K562 (cell line): Measurements from ENCODE around the gene VILL. TPM values are rescaled to one million over a fixed set of nuclear protein-coding genes. Genes with fewer than 3 reads are reported as not detected.

Source experiments
- ATAC-seq: fragments of 200-7000 bp; cut with Tn5 transposase; 3 replicates; pipeline ENCODE4 v1.9.1; 2020; ENCODE audit warnings: moderate library complexity
- BruUV-seq: library from RNA; stranded (reverse); fragments of 400-500 nt; replicated peaks from 2 replicates; lab custom pipeline; 2021; lab: Mats Ljungman, UMichigan
- CTCF ChIA-PET: fragments of 300-600 bp; formaldehyde crosslinking; extraction: SDS; loops from one replicate; lab custom pipeline; 2021; ENCODE audit warnings: low intra/inter-chr PET ratio; lab: Yijun Ruan, JAX
- POLR2A ChIA-PET: fragments of 300-600, 350-650 bp; sonication (Branson Sonifier 250); formaldehyde crosslinking; extraction: SDS; loops from one replicate; lab custom pipeline; 2021; ENCODE audit warnings: antibody characterized with exemption, inconsistent platforms; lab: Yijun Ruan, JAX
- DNase-seq, 4 experiments: peaks; one replicate each; pipeline versions ENCODE4 v3.0.0 to v3.0.0-alpha.2; 2011 to 2018; ENCODE audit warnings: low spot score in 3 of 4, mixed read lengths in 3 of 4; ENCODE audit errors: extremely low read depth in 1 of 4
- FAIRE-seq: peaks from 2 replicates; lab custom pipeline; 2011; peaks lifted over from hg19 to GRCh38; lab: Jason Lieb, UNC
- H2AFZ ChIP-seq: 2 replicates; pipeline ENCODE4 v1.6.0; 2011; ENCODE audit warnings: low read depth, low read length, control low read depth, inconsistent platforms
- H3K27ac ChIP-seq: fragments of 200-600 bp; 3 replicates; pipeline ENCODE4 v1.8.0; 2011; ENCODE audit warnings: low read depth, mild to moderate bottlenecking, control low read depth, inconsistent platforms, low read length, moderate library complexity, mixed read lengths; ENCODE audit errors: extremely low read depth
- H3K27me3 ChIP-seq, 2 experiments: fragments of 300-600 bp in 1 of 2; 2 replicates in 1 of 2; 3 replicates in 1 of 2; pipeline versions ENCODE4 v1.6.0 to v1.8.0; 2011; ENCODE audit warnings: inconsistent platforms in 2 of 2, low read length in 2 of 2, mild to moderate bottlenecking in 1 of 2, mixed read lengths in 1 of 2, moderate library complexity in 1 of 2; ENCODE audit not compliant: control insufficient read depth in 2 of 2, insufficient read depth in 2 of 2
- H3K36me3 ChIP-seq: fragments of 300-600 bp; 3 replicates; pipeline ENCODE4 v1.8.0; 2011; ENCODE audit warnings: mild to moderate bottlenecking, low read length, inconsistent platforms; ENCODE audit not compliant: control insufficient read depth, insufficient read depth
- H3K4me1 ChIP-seq, 2 experiments: fragments of 200-600 bp in 1 of 2; replicated peaks in 1 of 2; 2 replicates in 1 of 2; 3 replicates in 1 of 2; pipeline versions ENCODE4 v1.5.1 to v1.8.0; 2011; ENCODE audit warnings: inconsistent platforms in 2 of 2, low read length in 2 of 2, mild to moderate bottlenecking in 1 of 2, mixed read lengths in 1 of 2, moderate library complexity in 1 of 2; ENCODE audit not compliant: control insufficient read depth in 2 of 2, insufficient read depth in 2 of 2
- H3K4me2 ChIP-seq: 2 replicates; pipeline ENCODE4 v1.6.1; 2011; ENCODE audit warnings: low read length, control low read depth, inconsistent platforms, mixed read lengths; ENCODE audit not compliant: insufficient read depth
- H3K4me3 ChIP-seq: fragments of 200-600 bp; sonication (generic), shearing (Covaris generic); 2 replicates; pipeline ENCODE4 v1.5.1; 2016; ENCODE audit warnings: control low read depth, inconsistent platforms
- H3K79me2 ChIP-seq: fragments of 200-600 bp; 3 replicates; pipeline ENCODE4 v1.8.0; 2011; ENCODE audit warnings: low read length, inconsistent platforms; ENCODE audit not compliant: control insufficient read depth, insufficient read depth
- H3K9ac ChIP-seq, 2 experiments: 2 replicates each; pipeline versions ENCODE4 v1.6.0 to v1.6.1; 2011; ENCODE audit warnings: low read depth in 2 of 2, low read length in 2 of 2, control low read depth in 1 of 2, inconsistent platforms in 1 of 2, mild to moderate bottlenecking in 1 of 2, mixed read lengths in 1 of 2; ENCODE audit not compliant: insufficient read depth in 1 of 2
- H3K9me1 ChIP-seq: one replicate; pipeline ENCODE4 v1.6.0; 2011; ENCODE audit warnings: inconsistent platforms, mild to moderate bottlenecking, low read length, moderate library complexity; ENCODE audit not compliant: control insufficient read depth, insufficient read depth
- H3K9me3 ChIP-seq: replicated peaks from 2 replicates; pipeline ENCODE4 v1.5.1; 2011; ENCODE audit warnings: low read depth, low read length, inconsistent platforms; ENCODE audit not compliant: control insufficient read depth, insufficient read depth
- H4K20me1 ChIP-seq: replicated peaks from 2 replicates; pipeline ENCODE4 v1.6.1; 2011; ENCODE audit warnings: low read length, inconsistent platforms, mixed read lengths; ENCODE audit not compliant: control insufficient read depth, insufficient read depth
- CBFA2T2 ChIP-seq: fragments of 450-650 bp; conservative IDR thresholded peaks from 2 replicates; pipeline ENCODE4 v1.6.1; 2017; ENCODE audit warnings: mild to moderate bottlenecking
- CREB1 ChIP-seq, 2 experiments: sonication (generic) in 1 of 2; formaldehyde crosslinking in 1 of 2; IDR thresholded peaks; 2 replicates each; pipeline versions ENCODE4 v1.6.1 to v1.8.0; 2012 to 2022; ENCODE audit warnings: inconsistent platforms in 1 of 2, mild to moderate bottlenecking in 1 of 2, missing genetic modification reagents in 1 of 2, moderate library complexity in 1 of 2
- RAD51 ChIP-seq: fragments of 450-650 bp; IDR thresholded peaks from 2 replicates; pipeline ENCODE4 v1.7.1; 2016; ENCODE audit warnings: low read depth, mild to moderate bottlenecking, borderline replicate concordance
- SMC3 ChIP-seq: conservative IDR thresholded peaks from 2 replicates; pipeline ENCODE4 v1.6.1; 2011; ENCODE audit warnings: low read depth, low read length, improper control_type of control experiment; ENCODE audit not compliant: insufficient read depth
- WGBS: fragments of 100-300 bp; shearing (Covaris generic); methylation state at CpG from one replicate; pipeline ENCODE4 v1.1.6; 2016; ENCODE audit warnings: low coverage, mixed read lengths; ENCODE audit not compliant: insufficient coverage; ENCODE audit errors: missing lambda C conversion rate; 5-methylcytosine and 5-hydroxymethylcytosine counted together
- in situ Hi-C: fragments of 300-500 bp; cut with MboI; formaldehyde crosslinking; loops from 4 replicates; pipeline ENCODE4 v1.15.0; 2018; ENCODE audit warnings: inconsistent platforms, mixed read lengths
- intact Hi-C: fragments of 100-400 bp; cut with micrococcal nuclease; formaldehyde crosslinking; loops from 2 replicates; pipeline ENCODE4 v1.14.2; 2022
- polyA plus RNA-seq, 8 experiments: library from polyadenylated mRNA; depleted of rRNA in 4 of 8; stranded (reverse) in 5 of 8; unstranded in 3 of 8; fragments of >200 nt; fragmentation: Nextera tagmentation in 2 of 8; fragmentation: Illumina TruSeq in 1 of 8; extraction: Ambion mirVana in 2 of 8; extraction: Trizol in 1 of 8; gene quantifications; 2 replicates each; pipeline versions ENCODE4 v1.2.1 to v1.2.3, GENCODE V29; 2011 to 2014; ENCODE audit warnings: inconsistent platforms in 1 of 8, missing spikeins in 1 of 8
- total RNA-seq, 7 experiments: library from RNA; depleted of rRNA in 6 of 7; stranded (reverse); fragments of >200 nt in 6 of 7; fragmentation: Illumina TruSeq in 2 of 7; extraction: Trizol in 2 of 7; gene quantifications; 2 replicates each; pipeline versions ENCODE4 v1.2.1 to v1.2.3, GENCODE V29; 2011 to 2021; ENCODE audit warnings: low replicate concordance in 1 of 7
- TF ChIP-seq, protein P1 (sequence below): sonication (generic); formaldehyde crosslinking; IDR thresholded peaks from 2 replicates; pipeline ENCODE4 v1.5.0; 2020; ENCODE audit warnings: missing genetic modification reagents

Gene VILL
- total and polyA plus RNA-seq, 9 of the 15 experiments (the other 6 are each of a cell fraction or from before 2014, with no cell fraction given), result 0.11 to 16.0 (median 8.8) TPM

GRCh38 chr3:37968813-37969595 lies 21.6 kb upstream of the VILL start:
- peak overlapping the region in 1 of 2 experiments; percentile 47; a peak in 2 of 4 replicates for H3K9ac ChIP-seq
- no peak overlapping the region for H2AFZ ChIP-seq
- DNase-seq, result no peak
- FAIRE-seq, result no peak
- no peaks in the 10 kb centered on the region for H3K79me2 ChIP-seq
- WGBS, result 37% methylated on average over 15 of the region's 15 CpGs
- H3K27ac ChIP-seq, result no peak overlapping the region
- no peaks in the 10 kb centered on the region for H3K36me3 ChIP-seq
- 0 out of 5 replicates have a peak, but pooled peaks cover 0 to 4% of the 10 kb centered on the region in 2 experiments for H3K27me3 ChIP-seq
- intact Hi-C loops (loop anchor here (5.0 to 10.0 kb wide), 2 partner anchors 414 to 1242 kb away; no protein-coding TSS in a partner anchor), in situ Hi-C loops (no loop called here)
- peaks cover 2% of the 10 kb centered on the region for H3K9me1 ChIP-seq
- no peak for TF ChIP-seq SMC3
- TF ChIP-seq CBFA2T2, result 0 out of 2 replicates have a peak, but pooled peaks have one; percentile 17
- TF ChIP-seq RAD51, result peak; percentile 65
- no peak for TF ChIP-seq CREB1 (IDR thresholded peaks at IDR 0.05)
- no peak for TF ChIP-seq CREB1 (CRISPR knock-in tag; IDR thresholded peaks at IDR 0.05)
- TF ChIP-seq, protein P1, sequence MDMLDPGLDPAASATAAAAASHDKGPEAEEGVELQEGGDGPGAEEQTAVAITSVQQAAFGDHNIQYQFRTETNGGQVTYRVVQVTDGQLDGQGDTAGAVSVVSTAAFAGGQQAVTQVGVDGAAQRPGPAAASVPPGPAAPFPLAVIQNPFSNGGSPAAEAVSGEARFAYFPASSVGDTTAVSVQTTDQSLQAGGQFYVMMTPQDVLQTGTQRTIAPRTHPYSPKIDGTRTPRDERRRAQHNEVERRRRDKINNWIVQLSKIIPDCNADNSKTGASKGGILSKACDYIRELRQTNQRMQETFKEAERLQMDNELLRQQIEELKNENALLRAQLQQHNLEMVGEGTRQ (CRISPR knock-in tag), result 0 out of 2 replicates have a peak, but pooled peaks have one; percentile 37
- no TSS peak for BruUV-seq
- H3K9me3 ChIP-seq, result no peaks in the 10 kb centered on the region
- no peak overlapping the region for H3K4me2 ChIP-seq
- no peak for ATAC-seq
- no peak overlapping the region for H3K4me3 ChIP-seq
- CTCF ChIA-PET, result no interaction called here
- peaks cover 0 to 7% of the 10 kb centered on the region in 2 experiments; a peak in 2 of 5 replicates for H3K4me1 ChIP-seq
- POLR2A ChIA-PET, result interaction anchor here (0.5 to 2.0 kb wide), 5 partner anchors 10 to 410 kb away, joined by 3 to 4 read pairs (median 3); no protein-coding TSS in a partner anchor
- no peaks in the 10 kb centered on the region for H4K20me1 ChIP-seq
